Posterior cingulate gyrus (tissue), 11 donors: ENCODE measurements around the gene DHH.

Experiments
- DNase-seq, 10 donors: peaks; one replicate each; pipeline versions ENCODE4 v3.0.0 to v3.0.0-alpha.2; 2020 to 2021; ENCODE audit warnings: mixed read lengths in 3 of 10
- intact Hi-C: fragments of 100-400 bp; cut with DNase I; formaldehyde crosslinking; loops from one replicate; pipeline ENCODE4 v1.15.1; 2023

Gene DHH

GRCh38 chr12:49038291-49038955 is 56.2 kb downstream of the DHH start:
- peak in 2 of 10 donors; percentile 66 to 78 for DNase-seq
- intact Hi-C loops = no loop called here

- intact Hi-C loops = no loop called here
- no peak for DNase-seq
Observed at GRCh38 chr12:49037947-49038237, 56.7 kb downstream of the DHH start.

GRCh38 chr12:49037111-49037946 is 57.3 kb downstream of the DHH start:
- intact Hi-C loops = no loop called here
- DNase-seq = peak in 2 of 10 donors; percentile 59 to 75
